Panc1 (cell line): ENCODE results near the gene DCAF4. TPM values are rescaled to one million over a fixed set of nuclear protein-coding genes. Genes with fewer than 3 reads are reported as not detected.

Experiments
- ATAC-seq: fragments of 200-7000 bp; cut with Tn5 transposase; 2 replicates; pipeline ENCODE4 v1.9.1; 2020; ENCODE audit warnings: mild to moderate bottlenecking, moderate library complexity
- BruUV-seq: library from RNA; stranded (reverse); fragments of 400-500 nt; replicated peaks from 2 replicates; lab custom pipeline; 2021; lab: Mats Ljungman, UMichigan
- CTCF ChIA-PET: fragments of 300-600 bp; sonication (Branson Sonifier 250); formaldehyde crosslinking; loops from one replicate; lab custom pipeline; 2022; ENCODE audit warnings: antibody characterized with exemption; lab: Charles Lee
- POLR2A ChIA-PET: fragments of 300-600 bp; sonication (Branson Sonifier 250); formaldehyde crosslinking; loops from one replicate; lab custom pipeline; 2022; ENCODE audit warnings: antibody characterized with exemption; lab: Charles Lee
- DNase-seq: peaks from one replicate; pipeline ENCODE4 v3.0.0-alpha.2; 2010; ENCODE audit warnings: low read depth, low spot score
- H3K27ac ChIP-seq: 2 replicates; pipeline ENCODE4 v1.5.1; 2011; ENCODE audit warnings: mild to moderate bottlenecking, low read length, inconsistent platforms
- H3K27me3 ChIP-seq: fragments of 200-500 bp; sonication (Bioruptor generic); 2 replicates; pipeline ENCODE4 v1.6.0; 2014; ENCODE audit warnings: low read length, inconsistent platforms; ENCODE audit not compliant: control insufficient read depth, insufficient read depth
- H3K36me3 ChIP-seq: fragments of 200-500 bp; sonication (Bioruptor generic); 2 replicates; pipeline ENCODE4 v1.5.1; 2014; ENCODE audit warnings: inconsistent platforms, mild to moderate bottlenecking, low read length, moderate library complexity; ENCODE audit not compliant: control insufficient read depth, insufficient read depth
- H3K4me1 ChIP-seq: 2 replicates; pipeline ENCODE4 v1.5.1; 2011; ENCODE audit warnings: inconsistent platforms, mild to moderate bottlenecking, low read length, moderate library complexity; ENCODE audit not compliant: control insufficient read depth, insufficient read depth
- H3K4me3 ChIP-seq, 2 experiments: 2 replicates each; pipeline ENCODE4 v1.5.1; 2011 to 2012; ENCODE audit warnings: low read depth in 2 of 2, low read length in 2 of 2, mild to moderate bottlenecking in 2 of 2, inconsistent platforms in 1 of 2, moderate library complexity in 1 of 2
- H3K9me3 ChIP-seq: fragments of 200-500 bp; sonication (Bioruptor generic); 2 replicates; pipeline ENCODE4 v1.5.1; 2014; ENCODE audit warnings: low read depth, mild to moderate bottlenecking, inconsistent platforms, low read length, moderate library complexity; ENCODE audit not compliant: control insufficient read depth, insufficient read depth
- CTCF ChIP-seq: fragments of 450-650 bp; IDR thresholded peaks from 2 replicates; pipeline ENCODE4 v1.5.1; 2017; ENCODE audit warnings: mild to moderate bottlenecking
- POLR2AphosphoS5 ChIP-seq: IDR thresholded peaks from 2 replicates; pipeline ENCODE4 v1.6.1; 2012; ENCODE audit warnings: mild to moderate bottlenecking, low read depth, low read length, moderate library complexity
- SIN3A ChIP-seq: IDR thresholded peaks from 2 replicates; pipeline ENCODE4 v1.6.1; 2012; ENCODE audit warnings: low read depth, mild to moderate bottlenecking, low read length, moderate library complexity, borderline replicate concordance; ENCODE audit not compliant: insufficient read depth
- TCF7L2 ChIP-seq: IDR thresholded peaks from 2 replicates; pipeline ENCODE4 v1.6.1; 2011; ENCODE audit warnings: mild to moderate bottlenecking, low read depth, low read length, inconsistent platforms
- in situ Hi-C: cut with HindIII; loops from 2 replicates; pipeline ENCODE4 v1.10.0; 2016; ENCODE audit warnings: low sequenced_read_pairs, low pct_unique_long_range_greater_than_20kb
- intact Hi-C: fragments of 100-400 bp; cut with micrococcal nuclease; formaldehyde crosslinking; loops from one replicate; pipeline ENCODE4 v1.10.0; 2022; ENCODE audit not compliant: unreplicated experiment
- total RNA-seq: library from RNA; stranded (reverse); gene quantifications from one replicate; pipeline ENCODE4 v1.2.1, GENCODE V29; 2021; ENCODE audit not compliant: unreplicated experiment
- TF ChIP-seq, protein P1 (sequence below), 2 experiments: IDR thresholded peaks; 2 replicates each; pipeline ENCODE4 v1.6.1; 2011 to 2012; ENCODE audit warnings: low read depth in 2 of 2, control low read depth in 1 of 2, low read length in 1 of 2, mild to moderate bottlenecking in 1 of 2, moderate library complexity in 1 of 2; ENCODE audit not compliant: insufficient read depth in 1 of 2

The DCAF4 gene
- total RNA-seq, 1 experiment from 2014 or later: 18.2 TPM

GRCh38 chr14:72906316-72906715, 19.9 kb upstream of the DCAF4 start:
- POLR2A ChIA-PET: no interaction called here
- in situ Hi-C loops: no loop called here
- no peak for DNase-seq
- Histone ChIP-seq H3K4me1 (peaks cover 4% of the 10 kb centered on the region; the same call in 1 of the 2 replicates), H3K4me3 (no peak overlapping the region), H3K9me3 (no peaks in the 10 kb centered on the region), H3K36me3 (no peaks in the 10 kb centered on the region), H3K27ac (no peak overlapping the region), H3K27me3 (no peaks in the 10 kb centered on the region)
- intact Hi-C loops: no loop called here
- no peak for ATAC-seq
- CTCF ChIA-PET: interaction anchor here (1.4 kb wide), 1 partner anchor 392 kb away, joined by 7 read pairs; no protein-coding TSS in a partner anchor
- no TSS peak for BruUV-seq
- TF ChIP-seq POLR2AphosphoS5 (no peak), SIN3A (no peak), CTCF (no peak), TCF7L2 (no peak)
- TF ChIP-seq, protein P1, sequence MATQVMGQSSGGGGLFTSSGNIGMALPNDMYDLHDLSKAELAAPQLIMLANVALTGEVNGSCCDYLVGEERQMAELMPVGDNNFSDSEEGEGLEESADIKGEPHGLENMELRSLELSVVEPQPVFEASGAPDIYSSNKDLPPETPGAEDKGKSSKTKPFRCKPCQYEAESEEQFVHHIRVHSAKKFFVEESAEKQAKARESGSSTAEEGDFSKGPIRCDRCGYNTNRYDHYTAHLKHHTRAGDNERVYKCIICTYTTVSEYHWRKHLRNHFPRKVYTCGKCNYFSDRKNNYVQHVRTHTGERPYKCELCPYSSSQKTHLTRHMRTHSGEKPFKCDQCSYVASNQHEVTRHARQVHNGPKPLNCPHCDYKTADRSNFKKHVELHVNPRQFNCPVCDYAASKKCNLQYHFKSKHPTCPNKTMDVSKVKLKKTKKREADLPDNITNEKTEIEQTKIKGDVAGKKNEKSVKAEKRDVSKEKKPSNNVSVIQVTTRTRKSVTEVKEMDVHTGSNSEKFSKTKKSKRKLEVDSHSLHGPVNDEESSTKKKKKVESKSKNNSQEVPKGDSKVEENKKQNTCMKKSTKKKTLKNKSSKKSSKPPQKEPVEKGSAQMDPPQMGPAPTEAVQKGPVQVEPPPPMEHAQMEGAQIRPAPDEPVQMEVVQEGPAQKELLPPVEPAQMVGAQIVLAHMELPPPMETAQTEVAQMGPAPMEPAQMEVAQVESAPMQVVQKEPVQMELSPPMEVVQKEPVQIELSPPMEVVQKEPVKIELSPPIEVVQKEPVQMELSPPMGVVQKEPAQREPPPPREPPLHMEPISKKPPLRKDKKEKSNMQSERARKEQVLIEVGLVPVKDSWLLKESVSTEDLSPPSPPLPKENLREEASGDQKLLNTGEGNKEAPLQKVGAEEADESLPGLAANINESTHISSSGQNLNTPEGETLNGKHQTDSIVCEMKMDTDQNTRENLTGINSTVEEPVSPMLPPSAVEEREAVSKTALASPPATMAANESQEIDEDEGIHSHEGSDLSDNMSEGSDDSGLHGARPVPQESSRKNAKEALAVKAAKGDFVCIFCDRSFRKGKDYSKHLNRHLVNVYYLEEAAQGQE (IDR thresholded peaks at IDR 0.05; ENCODE audit: insufficient read depth in 1 of 2, low read depth in 2 of 2, low read length in 1 of 2): no peak

- in situ Hi-C loops: no loop called here
- no TSS peak for BruUV-seq
- no peak for ATAC-seq
Observed at GRCh38 chr14:72906879-72907278, 19.4 kb upstream of the DCAF4 start.

More at GRCh38 chr14:72906879-72907278, 19.4 kb upstream of the DCAF4 start:
- peaks cover 4% of the 10 kb centered on the region; the same call in 1 of the 2 replicates for H3K4me1 ChIP-seq
- no peaks in the 10 kb centered on the region for H3K36me3 ChIP-seq
- DNase-seq: no peak
- ChIA-PET POLR2A (no interaction called here), CTCF (interaction anchor here (1.4 kb wide), 1 partner anchor 393 kb away, joined by 7 read pairs; no protein-coding TSS in a partner anchor)
- TF ChIP-seq TCF7L2 (no peak), CTCF (no peak), SIN3A (no peak), POLR2AphosphoS5 (no peak)
- TF ChIP-seq, protein P1 (IDR thresholded peaks at IDR 0.05; ENCODE audit: insufficient read depth in 1 of 2, low read depth in 2 of 2, low read length in 1 of 2): no peak
- H3K9me3 ChIP-seq: no peaks in the 10 kb centered on the region
- H3K27ac ChIP-seq: no peak overlapping the region
- no peaks in the 10 kb centered on the region for H3K27me3 ChIP-seq
- no peak overlapping the region for H3K4me3 ChIP-seq
- intact Hi-C loops: no loop called here
